Loucy (cell line): ENCODE results near the gene ITM2A.
A peak's percentile ranks its signal among the peaks of the same experiment; 100 is the strongest.

ENCODE experiments used
- H2AFZ ChIP-seq: fragments of 200-600 bp; sonication (generic); 2 replicates; pipeline ENCODE4 v1.6.0; 2016; ENCODE audit warnings: antibody characterized with exemption, mild to moderate bottlenecking, low read length, moderate library complexity
- H3F3A ChIP-seq: fragments of 200-600 bp; 2 replicates; pipeline ENCODE4 v1.6.0; 2016; ENCODE audit warnings: antibody characterized with exemption, low read depth, mild to moderate bottlenecking
- H3K27me3 ChIP-seq: fragments of 200-600 bp; sonication (generic); 2 replicates; pipeline ENCODE4 v1.6.1; 2014; ENCODE audit warnings: low read length, mild to moderate bottlenecking; ENCODE audit not compliant: insufficient read depth, poor library complexity, severe bottlenecking
- H3K36me3 ChIP-seq: fragments of 200-600 bp; sonication (generic); 2 replicates; pipeline ENCODE4 v1.6.1; 2016; ENCODE audit warnings: low read length; ENCODE audit not compliant: insufficient read depth
- H3K4me1 ChIP-seq: fragments of 200-600 bp; sonication (generic); 2 replicates; pipeline ENCODE4 v1.5.1; 2014; ENCODE audit warnings: low read length, mild to moderate bottlenecking; ENCODE audit not compliant: insufficient read depth, poor library complexity, severe bottlenecking
- H3K4me2 ChIP-seq: fragments of 200-600 bp; sonication (generic); 2 replicates; pipeline ENCODE4 v1.6.0; 2014; ENCODE audit warnings: antibody characterized with exemption, low read length, low read depth, mild to moderate bottlenecking; ENCODE audit not compliant: poor library complexity, severe bottlenecking
- H3K4me3 ChIP-seq: fragments of 200-600 bp; sonication (generic); 2 replicates; pipeline ENCODE4 v1.5.1; 2014; ENCODE audit warnings: low read length, mild to moderate bottlenecking, mixed read lengths; ENCODE audit not compliant: poor library complexity, severe bottlenecking
- H3K79me2 ChIP-seq: fragments of 200-600 bp; sonication (generic); 2 replicates; pipeline ENCODE4 v1.6.1; 2014; ENCODE audit warnings: low read length; ENCODE audit not compliant: insufficient read depth
- H3K9ac ChIP-seq: fragments of 200-600 bp; sonication (generic); 2 replicates; pipeline ENCODE4 v1.6.0; 2014; ENCODE audit warnings: mild to moderate bottlenecking, low read depth, low read length, moderate library complexity; ENCODE audit not compliant: poor library complexity, severe bottlenecking
- H3K9me2 ChIP-seq: fragments of 200-600 bp; sonication (generic); replicated peaks from 2 replicates; pipeline ENCODE4 v1.6.1; 2016; ENCODE audit warnings: low read depth, low read length, mixed read lengths
- H3K9me3 ChIP-seq: fragments of 200-600 bp; sonication (generic); 2 replicates; pipeline ENCODE4 v1.6.1; 2014; ENCODE audit warnings: mild to moderate bottlenecking, antibody characterized with exemption, low read length, low read depth; ENCODE audit not compliant: insufficient read depth
- H4K20me1 ChIP-seq: fragments of 200-600 bp; sonication (generic); 2 replicates; pipeline ENCODE4 v1.6.0; 2014; ENCODE audit warnings: antibody characterized with exemption, low read length, mild to moderate bottlenecking; ENCODE audit not compliant: insufficient read depth, poor library complexity, severe bottlenecking
- CTCF ChIP-seq: fragments of 200-600 bp; sonication (generic); conservative IDR thresholded peaks from 2 replicates; pipeline ENCODE4 v1.5.1; 2014; ENCODE audit warnings: mild to moderate bottlenecking, antibody characterized with exemption, low read length
- EZH2phosphoT487 ChIP-seq: fragments of 200-600 bp; IDR thresholded peaks from 2 replicates; pipeline ENCODE4 v1.6.1; 2018; ENCODE audit warnings: antibody characterized with exemption, mild to moderate bottlenecking, moderate library complexity, borderline replicate concordance

ITM2A gene

GRCh38 chrX:79364306-79364705 is 2.8 kb downstream of the ITM2A start:
- no peak overlapping the region for H2AFZ ChIP-seq

GRCh38 chrX:79361192-79361870 is 5.8 kb downstream of the ITM2A start:
- Histone ChIP-seq H3K79me2 (peaks cover 66% of the 10 kb centered on the region), H3K4me3 (peak overlapping the region; percentile 14), H3K4me2 (peak overlapping the region; percentile 77), H3K9me2 (no peaks in the 10 kb centered on the region), H3K4me1 (peaks cover 27% of the 10 kb centered on the region), H4K20me1 (peaks cover 28% of the 10 kb centered on the region), H3K36me3 (peaks cover 30% of the 10 kb centered on the region; the same call in 1 of the 2 replicates), H2AFZ (no peak overlapping the region), H3K9me3 (no peaks in the 10 kb centered on the region), H3F3A (no peaks in the 10 kb centered on the region; the same call in 1 of the 2 replicates), H3K27me3 (no peaks in the 10 kb centered on the region), H3K9ac (no peak overlapping the region)
- TF ChIP-seq CTCF, result no peak
- no peak for TF ChIP-seq EZH2phosphoT487

More at GRCh38 chrX:79364306-79364705, 2.8 kb downstream of the ITM2A start:
- no peaks in the 10 kb centered on the region for H3K9me3 ChIP-seq
- H3K4me1 ChIP-seq, result peaks cover 45% of the 10 kb centered on the region
- H3F3A ChIP-seq, result peaks cover 9% of the 10 kb centered on the region; the same call in 1 of the 2 replicates
- peaks cover 71% of the 10 kb centered on the region for H3K79me2 ChIP-seq
- peak overlapping the region; percentile 83 for H3K4me3 ChIP-seq
- no peaks in the 10 kb centered on the region for H3K27me3 ChIP-seq
- H3K9ac ChIP-seq, result peak overlapping the region; percentile 95
- H3K4me2 ChIP-seq, result peak overlapping the region; percentile 77
- no peaks in the 10 kb centered on the region for H3K9me2 ChIP-seq
- H4K20me1 ChIP-seq, result peaks cover 29% of the 10 kb centered on the region
- H3K36me3 ChIP-seq, result peaks cover 30% of the 10 kb centered on the region; the same call in 1 of the 2 replicates
- TF ChIP-seq CTCF (no peak), EZH2phosphoT487 (no peak)

GRCh38 chrX:79336869-79337815 is 30.0 kb downstream of the ITM2A start:
- Histone ChIP-seq H2AFZ (peak overlapping the region; percentile 91), H3F3A (no peaks in the 10 kb centered on the region), H3K4me2 (peak overlapping the region; percentile 72), H3K9me2 (no peaks in the 10 kb centered on the region), H3K9me3 (no peaks in the 10 kb centered on the region), H3K27me3 (no peaks in the 10 kb centered on the region), H3K4me3 (peak overlapping the region; percentile 52), H4K20me1 (no peaks in the 10 kb centered on the region), H3K36me3 (no peaks in the 10 kb centered on the region), H3K79me2 (no peaks in the 10 kb centered on the region), H3K9ac (peak overlapping the region; percentile 39), H3K4me1 (peaks cover 35% of the 10 kb centered on the region)
- TF ChIP-seq CTCF (no peak), EZH2phosphoT487 (no peak)
